HG02943 (cell line): ENCODE measurements around the gene MRC1.
"Not testable (repeated sequence)": the region's sequence is repeated elsewhere in the genome, so short reads cannot be mapped to it uniquely, and the experiment has no call there.

Experiments
- ATAC-seq: cut with Tn5 transposase; IDR thresholded peaks from one replicate; pipeline ENCODE4 v1.9.1; 2021; ENCODE audit warnings: mild to moderate bottlenecking, low read depth, moderate library complexity; ENCODE audit not compliant: unreplicated experiment

The MRC1 gene

DNA sequence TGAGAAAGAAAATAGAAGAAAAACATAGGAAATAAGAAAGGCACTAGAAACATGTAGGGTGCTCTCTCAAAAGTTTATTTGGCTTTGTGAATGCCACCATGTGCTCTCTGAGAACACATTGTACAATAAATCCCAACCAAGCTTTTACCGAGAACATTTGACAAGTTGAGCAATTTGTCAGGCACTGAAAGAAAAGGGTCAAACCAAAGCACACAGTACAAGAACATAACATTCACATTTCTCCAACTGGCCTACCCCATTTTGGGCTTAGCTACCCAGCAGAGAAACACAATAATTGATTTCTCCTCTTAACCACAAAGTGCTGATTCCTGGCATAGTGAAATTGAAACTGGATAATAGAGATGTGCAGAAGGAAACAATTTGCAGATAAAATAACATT lies 73.4 kb downstream of the MRC1 start:
- no peak for ATAC-seq

DNA sequence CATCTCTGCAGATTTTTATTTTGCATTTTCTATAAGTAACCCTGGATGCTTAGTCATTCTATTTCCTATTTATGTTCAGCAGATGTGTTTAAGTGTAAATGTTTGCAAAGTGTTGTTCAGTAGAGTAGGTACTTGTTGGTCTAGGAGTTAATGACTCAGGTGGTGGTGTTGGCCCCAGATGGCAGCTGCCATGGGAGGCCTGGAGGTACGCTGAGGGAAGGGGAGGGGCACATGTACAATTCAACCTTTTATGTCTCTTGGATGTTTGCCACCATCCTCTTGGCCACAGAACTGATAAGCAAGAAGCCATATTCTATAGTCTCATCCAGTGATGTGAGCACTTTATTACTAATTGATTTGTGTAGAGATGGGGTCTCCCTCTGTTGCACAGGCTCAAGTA lies 74.5 kb downstream of the MRC1 start:
- no peak for ATAC-seq

DNA sequence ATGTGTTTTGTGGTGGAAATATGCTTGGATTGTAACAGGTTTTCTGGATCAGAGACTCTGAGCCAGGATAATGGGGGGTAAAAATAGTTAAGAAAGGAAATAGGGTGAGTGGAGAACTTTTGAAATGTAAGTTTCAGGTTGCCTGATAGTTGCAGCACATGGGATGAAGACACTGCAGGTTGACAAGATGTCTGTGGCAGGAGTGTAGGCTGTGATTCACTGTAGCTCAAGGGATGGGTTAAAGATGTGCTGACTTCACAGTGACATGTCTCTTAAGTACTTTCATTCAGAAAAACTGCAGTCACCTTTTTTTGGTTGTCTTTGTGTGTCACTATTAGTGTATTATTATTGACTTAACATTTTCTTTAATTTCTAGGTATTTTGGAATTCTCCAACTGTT lies 79.0 kb downstream of the MRC1 start:
- no peak for ATAC-seq

DNA sequence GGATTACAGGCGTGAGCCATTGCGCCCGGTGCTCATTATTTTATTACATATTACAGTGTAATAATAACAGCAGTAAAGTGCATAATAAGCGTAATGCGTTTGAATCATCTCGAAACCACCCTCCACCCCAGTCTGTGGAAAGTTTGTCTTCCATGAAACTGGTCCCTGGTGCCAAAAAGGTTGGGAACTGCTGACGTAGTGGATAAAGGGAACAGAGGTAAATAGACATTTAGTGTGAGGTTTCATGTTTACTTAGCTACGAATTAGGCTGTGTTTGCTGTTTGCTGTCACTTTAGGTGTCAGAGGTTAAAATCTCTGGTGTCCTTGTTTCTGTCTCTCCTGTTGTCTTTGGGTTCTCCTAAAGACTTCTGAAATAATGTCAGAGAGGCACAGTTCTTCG lies 82.3 kb downstream of the MRC1 start:
- no peak for ATAC-seq

DNA sequence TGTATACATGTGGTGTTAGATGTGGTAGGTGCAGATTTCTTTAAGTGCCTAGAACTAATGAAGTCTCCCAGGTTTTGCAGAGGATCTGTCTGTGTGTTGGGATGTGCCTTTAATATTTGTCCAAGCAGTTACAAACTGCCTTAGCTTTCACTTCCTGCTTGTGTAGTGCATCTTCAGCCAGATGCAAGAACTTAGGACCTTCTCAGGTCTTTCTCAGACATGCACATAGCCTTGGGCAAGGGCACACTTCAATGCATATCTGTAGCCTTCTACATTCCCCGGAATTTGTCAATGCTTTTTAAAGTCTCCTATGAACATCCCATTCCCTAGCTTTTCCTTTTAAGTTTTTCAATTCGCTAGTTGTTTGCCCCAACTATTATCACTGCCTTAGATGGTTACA lies 95.4 kb downstream of the MRC1 start:
- ATAC-seq = no peak

DNA sequence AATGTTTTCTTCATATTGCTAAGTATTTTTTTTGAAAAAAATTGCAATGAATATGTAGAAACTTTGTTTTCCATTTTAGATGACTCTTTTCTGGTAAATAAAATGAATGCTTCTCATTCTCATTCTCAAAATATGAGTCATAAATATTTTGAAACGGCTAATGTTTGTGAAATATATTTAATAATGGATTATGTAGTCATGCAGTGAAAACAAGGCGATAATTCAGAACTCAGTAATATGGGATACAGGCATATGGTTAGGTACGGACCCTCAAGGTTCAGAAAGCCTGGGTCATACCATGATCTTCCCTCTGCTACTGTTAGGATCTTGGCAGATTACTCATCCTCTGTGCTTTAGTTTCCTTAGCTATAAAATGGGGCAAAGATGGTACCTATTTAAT lies 96.3 kb downstream of the MRC1 start:
- no peak for ATAC-seq

DNA sequence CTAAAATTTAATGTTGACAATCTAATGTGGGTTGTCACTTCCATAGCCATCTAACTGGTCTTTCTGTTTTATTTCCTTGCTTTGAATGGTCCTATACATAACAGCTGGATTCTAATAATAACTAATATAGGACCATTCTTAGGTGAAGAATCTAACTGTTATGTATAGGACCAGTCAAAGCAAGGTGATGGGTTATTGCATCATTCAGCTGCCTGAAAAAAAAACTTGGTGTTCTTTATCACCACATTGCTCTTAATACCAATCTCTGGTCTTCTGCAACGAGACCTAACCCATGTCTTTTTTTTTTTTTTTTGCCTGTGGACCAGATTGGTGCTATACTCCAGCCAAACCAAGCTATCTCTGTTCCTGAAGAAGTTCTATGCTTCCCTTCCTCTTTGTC lies 96.9 kb downstream of the MRC1 start:
- no peak for ATAC-seq

DNA sequence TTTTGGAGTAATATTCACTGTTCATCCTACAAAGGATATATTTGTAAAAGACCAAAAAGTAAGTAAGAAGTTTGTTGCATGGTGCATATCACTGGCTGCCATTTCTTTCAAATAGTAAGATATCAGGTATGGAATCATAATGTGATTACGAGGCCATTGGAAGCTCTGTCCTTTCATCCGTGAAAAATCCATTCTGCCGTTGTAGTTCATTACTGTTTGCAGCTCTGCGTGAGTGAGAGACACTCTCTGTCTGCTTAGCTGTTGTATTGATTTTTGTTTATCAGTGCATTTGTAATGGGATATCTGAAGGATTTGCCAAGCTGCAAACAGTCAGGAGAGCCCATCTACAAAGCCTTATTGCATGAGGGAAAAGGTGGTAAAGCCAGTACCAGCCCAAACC lies 98.5 kb downstream of the MRC1 start:
- no peak for ATAC-seq

DNA sequence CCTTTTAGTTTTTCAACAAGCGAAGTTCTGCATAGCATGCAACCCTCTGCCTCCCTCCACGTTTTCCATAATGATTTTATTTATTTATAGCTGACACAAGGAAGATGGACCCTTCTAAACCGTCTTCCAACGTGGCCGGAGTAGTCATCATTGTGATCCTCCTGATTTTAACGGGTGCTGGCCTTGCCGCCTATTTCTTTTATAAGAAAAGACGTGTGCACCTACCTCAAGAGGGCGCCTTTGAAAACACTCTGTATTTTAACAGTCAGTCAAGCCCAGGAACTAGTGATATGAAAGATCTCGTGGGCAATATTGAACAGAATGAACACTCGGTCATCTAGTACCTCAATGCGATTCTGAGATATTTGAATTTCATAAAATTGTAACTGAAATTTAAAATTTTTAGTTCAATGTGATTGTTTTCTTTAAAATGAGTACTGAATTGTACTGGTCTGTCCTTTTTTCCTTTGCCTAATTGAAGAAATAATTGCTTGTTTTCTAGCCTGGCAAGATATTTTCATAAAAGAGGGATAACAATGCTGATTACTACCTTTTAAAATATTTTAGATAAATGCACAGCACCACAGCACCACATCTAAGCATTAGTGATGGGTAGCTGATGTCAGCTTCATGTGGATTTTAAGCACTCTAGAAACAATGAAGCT lies 101.1 kb downstream of the MRC1 start:
- ATAC-seq = no peak

DNA sequence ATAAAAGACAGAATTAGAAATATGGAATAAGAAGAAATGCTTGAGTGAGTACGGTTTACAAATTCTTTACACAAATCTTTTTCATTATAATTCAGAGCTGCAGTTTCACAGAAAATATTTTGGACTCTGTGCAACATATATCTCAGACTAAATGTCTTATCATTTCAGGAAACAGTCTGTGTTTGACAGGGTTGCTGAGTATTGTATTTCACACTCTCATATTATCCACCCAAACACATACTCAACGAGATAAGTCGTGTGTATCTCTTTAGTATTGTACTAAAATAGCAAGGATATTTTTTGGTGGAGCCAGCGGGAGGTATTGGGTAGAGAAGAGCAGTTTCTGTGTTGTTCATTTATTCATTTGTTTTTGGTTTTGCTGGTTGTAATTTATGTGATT lies 103.6 kb downstream of the MRC1 start:
- no peak for ATAC-seq

DNA sequence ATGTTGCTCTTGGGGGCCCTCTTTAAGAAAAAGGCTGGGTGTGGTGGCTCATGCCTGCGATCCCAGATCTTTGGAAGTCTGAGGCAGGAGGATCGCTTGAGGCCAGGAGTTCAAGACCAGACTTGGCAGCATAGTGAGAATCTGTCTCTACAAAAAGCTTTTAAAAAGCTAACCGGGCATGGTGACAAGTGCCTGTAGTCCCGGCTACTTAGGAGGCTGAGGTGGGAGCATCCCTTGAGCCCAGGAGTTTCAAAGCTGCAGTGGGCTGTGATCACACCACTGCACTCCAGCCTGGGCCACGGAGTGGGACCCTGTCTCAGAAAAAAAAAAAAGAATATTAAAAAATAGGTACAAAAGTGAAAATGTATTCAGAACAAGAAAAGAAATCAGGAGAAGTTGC lies 104.5 kb downstream of the MRC1 start:
- ATAC-seq = no peak

DNA sequence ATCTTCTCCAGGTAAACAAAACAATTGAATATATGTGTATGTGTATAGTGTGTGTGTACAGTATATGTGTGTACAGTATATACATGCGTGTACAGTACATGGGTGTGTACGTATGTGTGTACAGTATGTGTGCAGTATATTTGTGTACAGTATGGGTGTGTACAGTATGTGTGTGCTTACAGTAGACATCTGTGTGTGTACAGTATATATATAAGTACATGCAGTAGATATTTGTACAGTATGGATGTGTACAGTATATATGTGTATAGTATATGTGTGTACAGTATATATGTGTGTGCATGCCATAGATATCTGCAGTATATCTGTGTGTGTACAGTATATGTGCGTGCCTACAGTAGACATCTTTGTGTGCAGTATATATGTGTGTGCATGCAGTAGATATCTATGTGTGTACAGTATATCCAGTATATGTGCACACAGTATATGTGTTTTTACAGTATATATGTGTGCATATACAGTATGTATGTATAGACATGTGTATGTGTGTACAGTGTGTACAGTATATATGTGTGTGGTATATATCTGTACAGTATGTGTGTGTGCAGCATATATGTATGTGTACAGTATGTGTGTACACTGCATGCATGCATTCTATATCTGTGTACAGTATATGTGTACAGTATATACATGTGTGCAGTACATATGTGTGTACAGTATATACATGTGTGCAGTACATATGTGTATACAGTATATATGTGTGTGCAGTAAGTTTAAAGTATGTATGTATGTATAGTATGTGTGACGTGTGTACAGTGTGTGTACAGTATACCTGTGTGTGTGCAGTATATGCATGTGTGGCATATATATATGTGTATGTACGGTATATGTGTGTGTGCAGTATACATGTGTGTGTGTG lies 105.3 kb downstream of the MRC1 start:
- no peak for ATAC-seq

DNA sequence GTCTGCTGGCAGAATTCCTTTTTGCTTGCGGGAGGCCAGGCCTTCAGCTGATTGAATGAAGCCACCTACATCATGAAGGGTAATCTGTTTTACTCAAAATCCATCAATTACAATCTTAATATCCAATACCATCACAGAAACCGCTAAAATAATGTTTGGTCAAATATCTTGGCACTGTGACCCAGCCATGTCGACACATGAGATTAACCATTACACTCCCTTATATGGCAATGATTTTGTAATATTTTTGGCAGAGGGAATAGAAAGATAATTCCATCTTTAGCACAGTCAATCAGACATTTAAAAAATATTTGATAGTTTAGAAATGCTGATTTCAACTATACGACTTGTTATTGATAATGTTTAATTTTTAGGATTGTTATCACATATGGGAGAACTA lies 106.0 kb downstream of the MRC1 start:
- ATAC-seq = no peak

DNA sequence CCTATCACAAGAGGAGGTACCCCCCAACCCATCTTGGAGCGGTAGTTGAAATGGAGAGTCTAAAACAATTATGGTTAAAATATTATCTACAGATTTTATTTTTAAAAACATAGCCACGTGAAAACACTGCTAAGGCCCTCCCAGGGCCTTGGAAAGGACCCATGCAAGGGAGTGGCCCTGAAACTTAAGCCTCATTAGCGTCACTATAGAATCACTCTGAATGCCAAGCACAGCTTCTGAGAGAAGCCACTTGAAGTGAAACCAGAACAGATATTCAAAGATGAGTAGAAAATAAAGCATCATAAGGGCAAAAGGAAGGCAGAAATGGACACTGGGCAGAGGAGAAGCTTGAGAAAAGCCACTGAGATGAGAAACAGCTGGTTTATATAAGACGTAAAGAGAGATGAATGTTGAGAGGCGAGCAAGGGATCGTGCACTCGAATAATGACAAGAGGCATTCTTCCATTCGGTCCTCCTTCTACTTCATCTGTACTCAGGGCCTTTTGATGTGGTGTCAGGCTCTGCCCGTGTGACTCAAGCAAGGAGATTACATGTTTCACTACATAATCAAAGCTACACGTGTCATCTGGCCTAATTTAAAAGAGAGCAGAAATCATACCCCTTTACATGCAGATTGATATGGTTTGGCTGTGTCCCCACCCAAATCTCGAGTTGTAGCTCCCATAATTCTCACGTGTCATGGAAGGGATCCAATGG lies 109.2 kb downstream of the MRC1 start:
- no peak for ATAC-seq

DNA sequence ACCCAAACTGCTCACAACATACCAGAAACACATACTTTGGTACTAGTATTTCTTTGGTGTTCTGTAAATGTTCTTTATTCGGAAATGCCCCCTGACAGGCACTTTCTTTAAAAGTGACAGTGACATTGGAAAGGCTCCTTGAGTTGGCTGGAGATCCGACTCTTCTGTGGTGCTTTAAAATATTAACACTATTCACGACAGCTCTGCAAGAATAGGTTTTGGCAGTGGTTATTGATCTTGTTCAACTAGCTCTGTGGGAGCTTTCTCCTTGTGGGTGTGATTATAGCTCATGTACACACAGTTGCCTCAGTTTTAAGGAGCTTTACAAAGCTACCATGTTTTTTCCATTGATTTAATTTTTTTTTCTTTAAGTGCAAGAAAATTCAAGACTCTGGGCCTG lies 112.2 kb downstream of the MRC1 start:
- no peak for ATAC-seq

DNA sequence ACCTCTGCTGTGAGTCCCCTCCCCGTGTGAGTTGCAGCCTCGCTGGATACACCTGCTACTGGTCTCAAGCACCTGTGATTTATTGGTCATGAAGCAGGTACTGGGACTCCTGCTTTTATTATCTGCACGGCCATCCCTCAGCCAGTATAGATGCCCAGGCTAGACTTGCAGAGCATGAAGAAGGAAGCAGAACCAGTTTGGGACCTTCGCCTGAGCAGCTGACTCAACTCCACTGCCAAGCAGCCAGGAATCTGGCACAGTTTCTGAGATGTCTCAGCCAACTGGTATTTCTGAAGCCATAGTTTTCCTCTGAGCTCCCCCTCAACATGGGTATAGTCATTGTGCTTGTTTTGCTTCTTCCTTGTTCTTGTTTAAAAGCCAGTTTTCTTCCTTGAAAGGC lies 114.6 kb downstream of the MRC1 start:
- no peak for ATAC-seq

DNA sequence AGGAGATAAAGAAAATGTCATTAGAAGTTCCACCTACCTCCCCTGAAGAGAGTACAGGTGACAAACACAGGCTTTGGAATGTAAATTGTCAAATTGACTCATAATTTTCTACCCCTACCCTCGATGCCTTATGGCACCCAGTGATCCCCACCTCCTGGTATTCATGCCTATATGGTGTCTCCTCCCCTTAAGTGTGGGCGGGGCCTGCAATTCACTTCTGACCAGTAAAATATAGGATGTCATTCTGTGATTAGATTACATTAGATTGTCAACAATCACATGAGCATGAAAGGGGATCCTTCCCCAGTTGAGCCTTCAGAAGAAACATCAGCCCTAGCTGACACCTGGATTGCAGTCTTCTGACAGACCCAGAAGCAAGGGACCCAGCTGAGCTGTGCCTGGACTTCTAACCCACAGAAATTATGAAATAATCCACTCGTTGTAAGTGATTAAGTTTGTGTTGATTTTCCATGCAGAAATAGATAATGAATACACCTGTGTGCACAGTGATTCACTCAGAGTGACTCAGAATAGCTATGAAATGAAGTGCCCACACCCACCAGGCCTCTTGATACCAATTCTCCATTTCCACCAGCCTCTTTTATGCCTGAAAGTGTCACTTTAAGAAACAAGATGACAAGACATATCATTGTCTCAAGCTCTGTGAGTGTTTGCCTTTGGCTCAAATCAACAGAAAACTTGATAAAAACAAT lies 134.0 kb downstream of the MRC1 start:
- no peak for ATAC-seq

DNA sequence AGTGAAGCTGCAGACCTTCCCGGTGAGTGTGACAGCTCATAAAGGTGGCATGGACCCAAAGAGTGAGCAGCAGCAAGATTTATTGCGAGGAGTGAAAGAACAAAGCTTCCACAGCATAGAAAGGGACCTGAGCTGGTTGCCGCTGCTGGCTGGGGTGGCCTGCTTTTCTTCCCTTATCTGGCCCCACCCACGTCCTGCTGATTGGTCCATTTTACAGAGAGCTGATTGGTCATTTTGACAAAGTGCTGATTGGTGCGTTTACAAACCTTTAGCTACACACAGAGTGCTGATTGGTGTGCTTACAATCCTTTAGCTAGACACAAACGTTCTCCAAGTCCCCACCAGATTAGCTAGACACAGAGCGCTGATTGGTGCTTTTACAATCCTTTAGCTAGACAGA lies 141.1 kb downstream of the MRC1 start:
- not testable (repeated sequence) for ATAC-seq

DNA sequence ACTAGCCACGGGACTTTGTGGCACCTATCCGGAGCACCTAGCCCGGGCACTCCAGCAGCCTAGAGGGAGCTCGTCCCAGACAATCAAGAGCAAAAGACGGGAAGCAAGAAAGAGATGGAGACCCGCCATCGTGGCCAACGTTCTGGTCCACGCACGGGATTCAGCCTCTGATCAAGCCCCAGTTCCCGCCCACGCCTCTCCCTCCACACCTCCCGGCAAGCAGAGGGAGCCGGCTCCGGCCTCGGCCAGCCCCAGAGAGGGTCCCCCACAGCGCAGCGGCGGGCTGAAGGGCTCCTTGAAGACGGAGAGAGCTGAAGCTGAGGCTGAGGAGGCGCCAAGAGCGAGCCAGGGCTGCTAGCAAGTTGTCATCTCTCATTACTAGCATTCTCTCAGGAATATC lies 141.6 kb downstream of the MRC1 start:
- ATAC-seq = no peak

DNA sequence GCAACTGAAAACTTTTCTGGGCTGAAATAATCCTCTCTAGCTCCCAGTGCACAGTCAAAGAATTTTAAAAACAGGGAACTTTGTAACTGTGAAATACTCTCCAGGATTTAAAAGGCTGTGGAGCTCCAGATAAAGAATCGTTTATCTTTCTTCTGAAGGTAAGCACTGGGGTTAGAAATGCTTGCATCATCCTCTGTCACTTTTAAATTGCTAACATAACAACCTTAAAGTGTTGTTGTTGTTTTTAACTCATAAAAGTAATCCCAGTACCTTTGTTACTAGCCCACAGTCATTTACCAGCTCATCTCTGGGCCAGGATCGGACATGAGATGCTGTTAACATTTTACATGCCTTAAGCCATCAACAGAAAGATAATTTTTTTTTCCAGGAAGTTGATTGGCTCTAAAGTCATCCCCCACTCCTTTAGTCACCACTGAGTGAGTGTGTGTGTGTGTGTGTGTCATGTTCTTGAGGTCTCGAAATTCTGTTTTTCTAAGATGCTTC lies 142.8 kb downstream of the MRC1 start, which contains the start of gene SLC39A12:
Gene SLC39A12, plus strand, starts transcription at position 51 of the 504 bp plus-strand sequence. CDS start 1,359 bp downstream, outside the sequence.
- no peak for ATAC-seq

DNA sequence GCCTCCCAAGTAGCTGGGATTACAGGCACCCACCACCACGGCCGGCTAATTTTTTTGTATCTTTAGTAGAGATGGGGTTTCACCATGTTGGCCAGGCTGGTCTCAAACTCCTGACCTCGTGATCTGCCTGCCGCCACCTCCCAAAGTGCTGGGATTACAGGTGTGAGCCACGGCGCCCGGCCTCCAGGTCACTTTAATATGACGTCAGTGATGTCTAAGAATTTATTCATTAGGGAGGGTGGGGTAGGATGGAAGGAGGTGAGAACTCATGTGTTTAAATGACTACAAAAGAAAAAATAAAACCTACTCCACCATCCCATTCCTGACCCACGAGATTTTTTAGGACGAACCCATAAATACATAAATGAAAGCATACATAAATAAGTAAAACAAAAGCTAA lies 145.2 kb downstream of the MRC1 start:
- not testable (repeated sequence) for ATAC-seq
